Astrocyte (in vitro differentiated cells and primary cell): Measurements from ENCODE around the gene CYP21A2.

ENCODE experiments used
- EZH2 ChIP-seq: IDR thresholded peaks from 2 replicates; pipeline ENCODE4 v1.6.1; 2012; ENCODE audit warnings: mild to moderate bottlenecking, low read length, inconsistent platforms; ENCODE audit not compliant: insufficient read depth
- TF ChIP-seq, protein P1 (sequence below): IDR thresholded peaks from 2 replicates; pipeline ENCODE4 v1.5.1; 2011; ENCODE audit warnings: low read depth, mild to moderate bottlenecking, inconsistent platforms, low read length, moderate library complexity; ENCODE audit not compliant: insufficient read depth

DNA sequence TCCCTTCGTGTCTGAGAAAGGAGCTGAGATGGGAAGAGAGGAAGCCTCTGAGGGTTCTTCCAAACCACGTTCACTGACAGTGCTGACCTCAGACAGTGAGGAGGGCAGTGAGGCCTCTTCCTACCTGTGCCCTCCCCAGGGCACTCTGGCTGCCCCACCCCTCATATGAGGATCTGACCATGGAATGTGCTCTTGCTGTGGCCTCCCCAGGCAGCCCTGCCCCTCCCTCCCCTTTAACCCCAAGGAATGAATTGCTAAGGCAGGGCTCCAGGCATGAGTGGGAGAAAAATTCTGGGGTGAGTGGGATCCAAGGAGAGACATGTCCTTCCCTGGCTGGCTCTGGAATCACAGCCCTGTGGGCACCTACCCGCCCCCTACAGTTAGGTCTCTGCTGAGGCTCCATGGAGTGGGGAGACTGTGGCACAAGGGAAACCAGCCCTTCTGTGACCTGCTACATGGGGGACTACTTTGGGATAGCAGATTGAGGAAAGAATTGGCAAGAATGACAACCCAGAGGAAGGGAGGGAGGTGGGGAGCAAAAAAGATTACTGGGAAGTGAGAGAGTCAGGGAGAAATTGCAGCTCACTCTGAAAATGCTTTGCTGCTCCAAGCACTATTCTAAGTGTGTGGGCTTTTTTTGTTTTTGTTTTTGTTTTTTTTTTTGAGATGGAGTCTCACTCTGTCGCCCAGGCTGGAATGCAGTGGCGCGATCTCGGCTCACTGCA lies 41.5 kb downstream of the CYP21A2 start:
- TF ChIP-seq, protein P1, sequence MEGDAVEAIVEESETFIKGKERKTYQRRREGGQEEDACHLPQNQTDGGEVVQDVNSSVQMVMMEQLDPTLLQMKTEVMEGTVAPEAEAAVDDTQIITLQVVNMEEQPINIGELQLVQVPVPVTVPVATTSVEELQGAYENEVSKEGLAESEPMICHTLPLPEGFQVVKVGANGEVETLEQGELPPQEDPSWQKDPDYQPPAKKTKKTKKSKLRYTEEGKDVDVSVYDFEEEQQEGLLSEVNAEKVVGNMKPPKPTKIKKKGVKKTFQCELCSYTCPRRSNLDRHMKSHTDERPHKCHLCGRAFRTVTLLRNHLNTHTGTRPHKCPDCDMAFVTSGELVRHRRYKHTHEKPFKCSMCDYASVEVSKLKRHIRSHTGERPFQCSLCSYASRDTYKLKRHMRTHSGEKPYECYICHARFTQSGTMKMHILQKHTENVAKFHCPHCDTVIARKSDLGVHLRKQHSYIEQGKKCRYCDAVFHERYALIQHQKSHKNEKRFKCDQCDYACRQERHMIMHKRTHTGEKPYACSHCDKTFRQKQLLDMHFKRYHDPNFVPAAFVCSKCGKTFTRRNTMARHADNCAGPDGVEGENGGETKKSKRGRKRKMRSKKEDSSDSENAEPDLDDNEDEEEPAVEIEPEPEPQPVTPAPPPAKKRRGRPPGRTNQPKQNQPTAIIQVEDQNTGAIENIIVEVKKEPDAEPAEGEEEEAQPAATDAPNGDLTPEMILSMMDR = no peak
- TF ChIP-seq EZH2 = no peak
